OCI-LY1 (cell line): ENCODE data around the gene RHBDF2.

Source experiments
- H2AFZ ChIP-seq: fragments of 200-600 bp; sonication (generic), shearing (Covaris generic); 2 replicates; pipeline ENCODE4 v1.6.0; 2014; ENCODE audit warnings: antibody characterized with exemption, mild to moderate bottlenecking, low read length
- H3F3A ChIP-seq: fragments of 200-600 bp; sonication (generic), shearing (Covaris generic); 2 replicates; pipeline ENCODE4 v1.6.0; 2014; ENCODE audit warnings: mild to moderate bottlenecking, antibody characterized with exemption, low read length, moderate library complexity; ENCODE audit not compliant: insufficient read depth
- H3K27ac ChIP-seq: fragments of 200-600 bp; sonication (generic); 2 replicates; pipeline ENCODE4 v1.5.1; 2014; ENCODE audit warnings: low read length, mixed run types, mild to moderate bottlenecking, low read depth; ENCODE audit not compliant: poor library complexity, severe bottlenecking
- H3K27me3 ChIP-seq: fragments of 200-600 bp; sonication (generic); 2 replicates; pipeline ENCODE4 v1.6.0; 2014; ENCODE audit warnings: antibody characterized with exemption, mild to moderate bottlenecking, low read length, moderate library complexity; ENCODE audit not compliant: insufficient read depth
- H3K36me3 ChIP-seq: fragments of 200-600 bp; sonication (generic); 2 replicates; pipeline ENCODE4 v1.6.1; 2014; ENCODE audit warnings: mild to moderate bottlenecking, antibody characterized with exemption, low read length, moderate library complexity, mixed read lengths; ENCODE audit not compliant: insufficient read depth
- H3K4me1 ChIP-seq: fragments of 200-600 bp; sonication (generic); 2 replicates; pipeline ENCODE4 v1.5.1; 2014; ENCODE audit warnings: mild to moderate bottlenecking, low read length, moderate library complexity; ENCODE audit not compliant: insufficient read depth, severe bottlenecking
- H3K4me2 ChIP-seq: fragments of 200-600 bp; sonication (generic), shearing (Covaris generic); 2 replicates; pipeline ENCODE4 v1.6.1; 2014; ENCODE audit warnings: low read length
- H3K4me3 ChIP-seq: fragments of 200-600 bp; sonication (generic); 2 replicates; pipeline ENCODE4 v1.5.1; 2014; ENCODE audit warnings: low read length, low read depth, mild to moderate bottlenecking, mixed read lengths; ENCODE audit not compliant: poor library complexity, severe bottlenecking
- H3K79me2 ChIP-seq: fragments of 200-600 bp; shearing (Covaris generic); 2 replicates; pipeline ENCODE4 v1.6.1; 2016; ENCODE audit warnings: mixed run types, low read length, mixed read lengths; ENCODE audit not compliant: insufficient read depth
- H3K9ac ChIP-seq: fragments of 200-600 bp; sonication (generic), shearing (Covaris generic); 2 replicates; pipeline ENCODE4 v1.6.1; 2014; ENCODE audit warnings: mild to moderate bottlenecking, low read length, mixed read lengths
- H3K9me2 ChIP-seq: fragments of 200-600 bp; sonication (generic), shearing (Covaris generic); 2 replicates; pipeline ENCODE4 v1.6.1; 2014; ENCODE audit warnings: low read depth, mild to moderate bottlenecking, low read length, mixed read lengths
- H3K9me3 ChIP-seq: fragments of 200-600 bp; shearing (Covaris generic); 2 replicates; pipeline ENCODE4 v1.6.1; 2014; ENCODE audit warnings: low read length, mixed read lengths
- H4K20me1 ChIP-seq: fragments of 200-600 bp; sonication (generic), shearing (Covaris generic); 2 replicates; pipeline ENCODE4 v1.6.0; 2016; ENCODE audit warnings: mild to moderate bottlenecking, low read length; ENCODE audit not compliant: insufficient read depth
- EZH2 ChIP-seq: fragments of 200-600 bp; sonication (generic), shearing (Covaris generic); IDR thresholded peaks from 2 replicates; pipeline ENCODE4 v1.8.0; 2017; ENCODE audit warnings: borderline replicate concordance, mixed run types, mild to moderate bottlenecking, antibody characterized with exemption, low read length, moderate library complexity, mixed read lengths
- TF ChIP-seq, protein P1 (sequence below): fragments of 200-600 bp; sonication (generic), shearing (Covaris generic); IDR thresholded peaks from 2 replicates; pipeline ENCODE4 v1.5.1; 2017; ENCODE audit warnings: mild to moderate bottlenecking, antibody characterized with exemption, low read length, moderate library complexity, mixed read lengths

Gene RHBDF2

GRCh38 chr17:76427501-76428231 is 73.6 kb downstream of the RHBDF2 start:
- Histone ChIP-seq H3K9ac (peak overlapping the region; percentile 6; the same call in 1 of the 2 replicates), H3K27ac (peak overlapping the region; percentile 78), H3K9me2 (no peaks in the 10 kb centered on the region), H3K4me3 (peak overlapping the region; percentile 45), H3K4me2 (peak overlapping the region; percentile 66), H3K79me2 (no peaks in the 10 kb centered on the region), H3K27me3 (no peaks in the 10 kb centered on the region), H4K20me1 (no peaks in the 10 kb centered on the region), H3K9me3 (no peaks in the 10 kb centered on the region), H3K36me3 (no peaks in the 10 kb centered on the region; the same call in 1 of the 2 replicates), H3K4me1 (peaks cover 45% of the 10 kb centered on the region), H2AFZ (no peak overlapping the region), H3F3A (no peaks in the 10 kb centered on the region)
- no peak for TF ChIP-seq EZH2
- TF ChIP-seq, protein P1, sequence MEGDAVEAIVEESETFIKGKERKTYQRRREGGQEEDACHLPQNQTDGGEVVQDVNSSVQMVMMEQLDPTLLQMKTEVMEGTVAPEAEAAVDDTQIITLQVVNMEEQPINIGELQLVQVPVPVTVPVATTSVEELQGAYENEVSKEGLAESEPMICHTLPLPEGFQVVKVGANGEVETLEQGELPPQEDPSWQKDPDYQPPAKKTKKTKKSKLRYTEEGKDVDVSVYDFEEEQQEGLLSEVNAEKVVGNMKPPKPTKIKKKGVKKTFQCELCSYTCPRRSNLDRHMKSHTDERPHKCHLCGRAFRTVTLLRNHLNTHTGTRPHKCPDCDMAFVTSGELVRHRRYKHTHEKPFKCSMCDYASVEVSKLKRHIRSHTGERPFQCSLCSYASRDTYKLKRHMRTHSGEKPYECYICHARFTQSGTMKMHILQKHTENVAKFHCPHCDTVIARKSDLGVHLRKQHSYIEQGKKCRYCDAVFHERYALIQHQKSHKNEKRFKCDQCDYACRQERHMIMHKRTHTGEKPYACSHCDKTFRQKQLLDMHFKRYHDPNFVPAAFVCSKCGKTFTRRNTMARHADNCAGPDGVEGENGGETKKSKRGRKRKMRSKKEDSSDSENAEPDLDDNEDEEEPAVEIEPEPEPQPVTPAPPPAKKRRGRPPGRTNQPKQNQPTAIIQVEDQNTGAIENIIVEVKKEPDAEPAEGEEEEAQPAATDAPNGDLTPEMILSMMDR: no peak

- Histone ChIP-seq H3K4me1 (peaks cover 43% of the 10 kb centered on the region), H3K79me2 (no peaks in the 10 kb centered on the region), H3F3A (no peaks in the 10 kb centered on the region), H3K4me2 (no peak overlapping the region), H4K20me1 (no peaks in the 10 kb centered on the region), H3K9me2 (no peaks in the 10 kb centered on the region), H2AFZ (no peak overlapping the region), H3K36me3 (no peaks in the 10 kb centered on the region; the same call in 1 of the 2 replicates), H3K9ac (no peak overlapping the region), H3K4me3 (no peak overlapping the region), H3K27me3 (no peaks in the 10 kb centered on the region), H3K9me3 (no peaks in the 10 kb centered on the region), H3K27ac (peak overlapping the region; percentile 78)
- no peak for TF ChIP-seq EZH2
- TF ChIP-seq, protein P1: no peak
Observed at GRCh38 chr17:76426853-76427252, 74.4 kb downstream of the RHBDF2 start.

- Histone ChIP-seq H3K9me2 (no peaks in the 10 kb centered on the region), H3K9ac (no peak overlapping the region), H4K20me1 (no peaks in the 10 kb centered on the region), H3K4me3 (no peak overlapping the region), H3K27ac (peak overlapping the region; percentile 30), H3K27me3 (no peaks in the 10 kb centered on the region), H3F3A (no peaks in the 10 kb centered on the region), H3K4me2 (no peak overlapping the region; the same call in 1 of the 2 replicates), H3K9me3 (no peaks in the 10 kb centered on the region), H2AFZ (no peak overlapping the region), H3K79me2 (no peaks in the 10 kb centered on the region), H3K4me1 (peaks cover 47% of the 10 kb centered on the region), H3K36me3 (no peaks in the 10 kb centered on the region; the same call in 1 of the 2 replicates)
- TF ChIP-seq, protein P1: no peak
Observed at GRCh38 chr17:76422860-76423259, 78.4 kb downstream of the RHBDF2 start.
